OCI-LY1 (cell line): Measurements from ENCODE around the gene MID2.

Experiments
- EZH2 ChIP-seq: fragments of 200-600 bp; sonication (generic), shearing (Covaris generic); IDR thresholded peaks from 2 replicates; pipeline ENCODE4 v1.8.0; 2017; ENCODE audit warnings: borderline replicate concordance, mixed run types, mild to moderate bottlenecking, antibody characterized with exemption, low read length, moderate library complexity, mixed read lengths
- TF ChIP-seq, protein P1 (sequence below): fragments of 200-600 bp; sonication (generic), shearing (Covaris generic); IDR thresholded peaks from 2 replicates; pipeline ENCODE4 v1.5.1; 2017; ENCODE audit warnings: mild to moderate bottlenecking, antibody characterized with exemption, low read length, moderate library complexity, mixed read lengths

DNA sequence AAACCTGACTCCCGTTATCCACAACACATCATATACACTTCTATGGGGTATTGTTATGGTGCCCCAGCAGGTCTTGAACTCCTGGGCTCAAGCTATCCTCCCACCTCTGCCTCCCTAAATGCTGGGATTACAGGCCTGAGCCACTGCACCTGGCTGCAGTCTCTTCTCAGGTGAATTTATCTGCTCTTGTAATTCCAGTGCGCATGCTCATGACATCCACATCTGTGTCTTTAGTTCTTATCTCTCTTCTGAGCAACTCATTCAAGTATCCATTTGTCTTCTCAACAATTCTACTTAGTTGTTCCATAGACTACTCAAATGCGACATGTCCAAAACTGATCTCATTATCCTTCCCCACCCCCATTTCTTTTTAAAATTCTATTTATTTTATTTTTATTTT is 20.5 kb upstream of the MID2 start:
- TF ChIP-seq, protein P1, sequence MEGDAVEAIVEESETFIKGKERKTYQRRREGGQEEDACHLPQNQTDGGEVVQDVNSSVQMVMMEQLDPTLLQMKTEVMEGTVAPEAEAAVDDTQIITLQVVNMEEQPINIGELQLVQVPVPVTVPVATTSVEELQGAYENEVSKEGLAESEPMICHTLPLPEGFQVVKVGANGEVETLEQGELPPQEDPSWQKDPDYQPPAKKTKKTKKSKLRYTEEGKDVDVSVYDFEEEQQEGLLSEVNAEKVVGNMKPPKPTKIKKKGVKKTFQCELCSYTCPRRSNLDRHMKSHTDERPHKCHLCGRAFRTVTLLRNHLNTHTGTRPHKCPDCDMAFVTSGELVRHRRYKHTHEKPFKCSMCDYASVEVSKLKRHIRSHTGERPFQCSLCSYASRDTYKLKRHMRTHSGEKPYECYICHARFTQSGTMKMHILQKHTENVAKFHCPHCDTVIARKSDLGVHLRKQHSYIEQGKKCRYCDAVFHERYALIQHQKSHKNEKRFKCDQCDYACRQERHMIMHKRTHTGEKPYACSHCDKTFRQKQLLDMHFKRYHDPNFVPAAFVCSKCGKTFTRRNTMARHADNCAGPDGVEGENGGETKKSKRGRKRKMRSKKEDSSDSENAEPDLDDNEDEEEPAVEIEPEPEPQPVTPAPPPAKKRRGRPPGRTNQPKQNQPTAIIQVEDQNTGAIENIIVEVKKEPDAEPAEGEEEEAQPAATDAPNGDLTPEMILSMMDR = no peak
- TF ChIP-seq EZH2 = no peak
